Right lung (tissue), 5 donors: ENCODE data around the gene RING1. TPM values are rescaled to one million over a fixed set of nuclear protein-coding genes. Genes with fewer than 3 reads are reported as not detected.
"Not testable (repeated sequence)": the region's sequence is repeated elsewhere in the genome, so short reads cannot be mapped to it uniquely, and the experiment has no call there.

Experiments
- DNase-seq, 2 donors: peaks; one replicate each; pipeline ENCODE4 v3.0.0-alpha.2; 2013
- polyA plus RNA-seq, 5 donors: library from polyadenylated mRNA; unstranded; fragments of 120-200 nt; gene quantifications; one replicate each; pipeline versions ENCODE4 v1.2.1 to v1.2.3, GENCODE V29; 2013; ENCODE audit warnings: inconsistent platforms in 1 of 5, low replicate concordance in 1 of 5; ENCODE audit not compliant: insufficient read length in 5 of 5, insufficient read depth in 1 of 5

Gene RING1
- polyA plus RNA-seq, 5 donors, result 46.9 to 70.0 (median 54.0) TPM

GRCh38 chr6:33205191-33206026, 2.9 kb upstream of the RING1 start:
- DNase-seq, result no peak

DNA sequence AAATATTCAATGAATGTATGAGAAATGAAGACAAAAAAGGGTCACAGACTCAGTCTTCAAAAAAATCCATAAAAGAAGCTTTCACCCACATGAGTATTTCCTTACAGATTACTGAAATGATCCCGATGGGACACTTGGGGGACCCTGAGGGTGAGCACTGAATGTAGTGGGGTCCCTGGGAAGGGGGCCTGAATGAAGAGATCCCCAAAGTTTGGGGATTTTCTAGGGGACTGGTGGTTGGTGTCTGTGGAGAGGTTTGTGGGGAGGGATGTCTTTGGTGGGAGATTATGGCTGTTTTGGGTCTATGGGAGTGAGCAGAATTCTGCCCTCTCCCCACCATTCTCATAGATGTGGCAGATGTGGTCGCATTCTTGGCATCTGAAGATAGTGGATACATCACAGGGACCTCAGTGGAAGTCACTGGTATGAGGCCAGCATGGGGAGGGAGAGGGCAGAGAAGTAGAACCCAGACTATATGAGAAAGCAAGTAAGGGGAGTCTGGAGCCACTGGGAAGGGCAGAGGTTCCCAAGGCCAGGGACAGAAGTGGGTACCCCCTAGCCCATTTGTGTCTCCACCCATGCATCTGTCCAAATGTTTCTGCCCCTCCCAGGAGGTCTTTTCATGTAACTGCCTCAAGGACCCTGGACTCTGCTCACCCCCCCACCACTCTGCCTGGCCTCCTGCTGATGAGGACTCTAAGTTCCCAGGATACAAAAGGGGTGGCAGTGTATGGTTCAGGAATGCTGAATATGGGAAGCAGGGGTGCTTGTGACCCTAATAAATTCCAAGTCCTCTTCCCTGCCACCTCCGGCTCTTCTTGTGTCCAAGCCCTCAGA, 2.1 kb upstream of the RING1 start:
- DNase-seq, result no peak

GRCh38 chr6:33206864-33207551, 1.3 kb upstream of the RING1 start:
- DNase-seq, result peak in 1 of 2 donors; percentile 21

DNA sequence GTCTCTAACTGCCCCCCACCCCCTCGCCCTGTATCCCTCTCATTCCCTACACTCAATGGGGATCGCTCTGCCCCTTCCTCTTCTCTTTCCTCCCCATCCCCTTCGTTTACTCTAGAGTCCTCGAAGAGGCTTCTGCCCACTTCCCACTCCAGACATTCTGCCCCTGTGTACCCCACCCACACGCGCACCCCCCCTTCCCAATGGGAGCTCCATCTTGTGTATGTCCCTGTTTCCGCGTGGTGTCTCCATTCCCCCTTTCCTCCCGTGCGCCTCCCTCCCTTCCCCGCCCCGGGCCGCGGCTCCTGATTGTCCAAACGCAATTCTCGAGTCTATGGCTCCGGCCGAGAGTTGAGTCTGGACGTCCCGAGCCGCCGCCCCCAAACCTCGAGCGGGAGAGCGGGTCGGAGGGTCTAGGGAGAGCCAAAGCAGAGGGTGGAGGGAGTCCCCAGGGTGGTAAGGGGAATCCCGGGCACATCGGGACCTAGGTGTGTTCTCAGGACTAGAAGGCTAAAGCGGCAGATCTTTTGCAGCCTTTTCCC, 679 bp upstream of the RING1 start:
- peak; percentile 64 for DNase-seq

DNA sequence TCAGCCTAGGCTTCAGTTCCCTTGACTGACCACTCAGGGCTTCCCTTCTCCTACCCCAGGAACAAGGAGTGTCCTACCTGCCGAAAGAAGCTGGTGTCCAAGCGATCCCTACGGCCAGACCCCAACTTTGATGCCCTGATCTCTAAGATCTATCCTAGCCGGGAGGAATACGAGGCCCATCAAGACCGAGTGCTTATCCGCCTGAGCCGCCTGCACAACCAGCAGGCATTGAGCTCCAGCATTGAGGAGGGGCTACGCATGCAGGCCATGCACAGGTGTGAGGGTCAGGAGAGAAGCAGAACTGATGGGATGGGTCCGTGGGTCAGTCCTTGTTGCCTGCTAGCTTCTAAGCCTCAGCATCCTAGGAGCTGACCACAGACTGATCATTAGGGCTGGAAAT, 1.6 kb downstream of the RING1 start:
- no peak for DNase-seq

DNA sequence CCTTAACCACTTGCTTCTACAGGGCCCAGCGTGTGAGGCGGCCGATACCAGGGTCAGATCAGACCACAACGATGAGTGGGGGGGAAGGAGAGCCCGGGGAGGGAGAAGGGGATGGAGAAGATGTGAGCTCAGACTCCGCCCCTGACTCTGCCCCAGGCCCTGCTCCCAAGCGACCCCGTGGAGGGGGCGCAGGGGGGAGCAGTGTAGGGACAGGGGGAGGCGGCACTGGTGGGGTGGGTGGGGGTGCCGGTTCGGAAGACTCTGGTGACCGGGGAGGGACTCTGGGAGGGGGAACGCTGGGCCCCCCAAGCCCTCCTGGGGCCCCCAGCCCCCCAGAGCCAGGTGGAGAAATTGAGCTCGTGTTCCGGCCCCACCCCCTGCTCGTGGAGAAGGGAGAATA, 2.8 kb downstream of the RING1 start:
- no peak for DNase-seq

- DNase-seq, result no peak
These were observed 3.5 kb downstream of the RING1 start for GRCh38 chr6:33211666-33212422.

DNA sequence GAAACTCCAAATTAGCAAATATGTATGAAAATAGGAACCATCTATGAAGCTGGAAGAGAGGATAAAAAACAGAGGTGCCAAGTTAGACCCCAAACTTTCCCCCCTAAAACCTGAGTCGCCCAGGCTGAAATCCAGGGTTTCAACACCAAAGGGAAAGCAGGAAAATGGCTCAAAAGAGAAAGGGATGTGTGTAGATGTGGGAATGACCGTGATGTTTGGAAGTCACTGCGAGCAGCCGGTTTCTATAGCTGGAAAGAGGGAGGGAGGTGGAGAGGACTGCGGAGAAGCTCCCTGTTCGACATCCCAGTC, 4.5 kb downstream of the RING1 start:
- DNase-seq, result no peak

DNA sequence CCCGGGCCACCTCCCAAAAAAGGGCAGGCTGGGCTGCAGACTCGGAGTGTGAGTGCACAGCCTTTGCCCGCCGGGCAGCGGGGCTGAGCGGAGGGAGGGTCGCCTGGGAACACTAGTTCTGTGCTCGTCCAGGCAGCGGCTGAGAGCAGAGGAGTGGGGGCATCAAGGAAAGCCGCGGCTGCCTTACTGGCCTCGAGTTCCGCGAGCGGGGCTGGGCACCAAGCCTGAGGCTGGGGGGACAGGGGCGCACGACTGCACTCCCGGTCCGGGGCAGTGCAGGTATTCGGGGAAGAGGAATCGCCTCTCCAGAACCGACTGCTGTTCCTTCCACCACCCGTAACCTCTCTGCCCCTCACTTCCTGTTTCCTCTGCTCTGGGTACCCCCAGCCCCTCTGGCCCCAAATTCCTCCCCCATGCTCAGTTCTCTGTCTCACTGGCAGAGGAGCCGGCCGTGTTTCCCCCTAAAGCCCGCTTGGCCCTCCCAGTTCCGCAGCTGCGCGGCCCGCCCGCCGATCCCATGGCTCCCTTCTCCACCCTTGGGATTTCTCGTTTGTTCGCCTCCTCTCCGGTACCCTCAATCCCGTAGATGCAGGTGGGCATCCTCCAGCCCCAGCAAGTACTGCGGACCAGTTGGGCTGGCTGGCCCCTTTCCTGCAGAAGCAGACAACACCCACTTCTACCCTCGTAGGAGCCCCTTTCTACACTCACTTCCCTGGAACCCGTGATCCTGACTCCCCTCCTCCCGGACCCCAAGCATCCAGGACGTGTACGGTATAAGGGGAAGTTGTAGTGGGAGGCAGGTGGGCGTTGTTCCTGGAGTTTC, 5.1 kb downstream of the RING1 start:
- DNase-seq, result peak in 1 of 2 donors; percentile 34

DNA sequence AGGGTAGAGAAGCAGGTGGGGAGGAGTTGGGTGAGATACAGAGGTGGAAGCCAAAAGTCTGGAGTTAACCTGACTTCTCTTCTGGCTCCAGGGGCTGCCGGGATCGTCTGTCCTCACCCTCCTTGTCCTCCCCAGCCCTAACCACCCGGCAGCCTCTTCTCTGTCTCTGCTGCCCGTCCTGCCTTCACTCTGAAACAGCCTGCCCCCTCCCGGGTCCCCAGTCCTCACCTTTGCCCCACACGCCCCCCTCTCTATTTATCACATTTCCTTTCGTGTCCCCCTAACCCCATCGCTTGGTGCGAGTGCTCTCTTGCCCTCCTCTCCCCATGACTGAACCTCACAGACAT, 5.7 kb downstream of the RING1 start:
- no peak for DNase-seq

GRCh38 chr6:33215271-33216116, 7.2 kb downstream of the RING1 start:
- peak in 1 of 2 donors; percentile 28 for DNase-seq

- DNase-seq, result no peak
These were observed 7.9 kb downstream of the RING1 start for GRCh38 chr6:33216117-33216649.

DNA sequence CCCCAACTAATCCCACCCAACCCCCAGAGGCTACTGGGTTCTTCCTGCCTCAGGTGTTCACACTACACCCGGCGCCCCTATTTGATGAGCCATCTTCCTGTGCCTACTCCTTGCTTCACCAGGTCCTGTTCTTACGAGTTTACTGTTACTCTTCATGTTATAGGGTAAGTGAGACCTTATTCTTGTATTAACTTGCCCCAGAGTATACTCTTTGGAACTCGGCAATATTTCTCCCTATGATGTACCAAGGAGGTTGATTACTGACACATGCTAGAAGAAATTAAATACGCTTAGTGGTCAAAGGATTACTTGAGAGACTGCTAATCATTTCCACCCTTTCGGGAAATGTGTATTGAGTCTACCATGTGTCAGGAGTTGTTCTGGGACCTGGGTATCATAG, 8.9 kb downstream of the RING1 start:
- no peak for DNase-seq

DNA sequence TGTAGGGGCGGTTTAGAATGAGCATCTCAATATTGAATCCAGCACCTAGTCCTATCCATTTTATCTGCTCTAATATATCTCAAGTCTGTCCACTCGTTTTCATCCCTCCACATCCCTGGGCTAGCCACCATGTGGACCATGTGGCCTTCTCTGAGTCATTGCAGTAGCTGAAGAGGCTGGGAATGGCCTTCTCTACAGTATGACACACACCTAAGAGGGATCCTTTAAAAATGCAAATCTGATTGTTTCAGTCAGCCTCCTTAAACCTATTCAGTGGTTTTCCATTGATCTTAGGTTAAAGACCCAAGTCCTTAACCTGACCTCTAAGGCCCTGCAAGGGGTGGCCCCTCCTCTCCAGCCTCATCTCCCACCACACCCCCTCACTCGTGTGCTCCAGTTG, 9.4 kb downstream of the RING1 start:
- no peak for DNase-seq

- not testable (repeated sequence) for DNase-seq
These were observed 18.3 kb downstream of the RING1 start for GRCh38 chr6:33226503-33227120.

DNA sequence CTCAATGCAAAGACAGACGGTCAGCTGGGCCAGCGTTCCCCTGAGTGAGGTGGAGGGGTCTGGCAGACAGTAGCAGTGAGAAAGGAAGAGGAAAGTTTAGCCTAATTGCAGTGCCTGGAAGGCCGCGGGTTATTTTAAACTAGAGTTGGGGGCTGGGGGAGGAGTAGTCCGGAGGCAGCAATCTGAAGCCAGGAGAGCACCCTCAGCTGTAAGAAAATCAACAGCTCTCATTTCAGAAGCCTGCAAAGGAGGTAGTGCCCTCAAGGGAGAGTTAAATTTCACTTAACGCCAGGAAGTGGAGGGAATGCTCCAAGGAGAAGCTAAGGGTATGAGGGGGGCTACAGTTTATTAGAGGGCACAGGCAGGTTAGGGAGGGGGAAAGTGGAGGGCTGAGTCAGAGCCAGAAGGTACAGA, 26.9 kb downstream of the RING1 start:
- peak in 1 of 2 donors; percentile 19 for DNase-seq

DNA sequence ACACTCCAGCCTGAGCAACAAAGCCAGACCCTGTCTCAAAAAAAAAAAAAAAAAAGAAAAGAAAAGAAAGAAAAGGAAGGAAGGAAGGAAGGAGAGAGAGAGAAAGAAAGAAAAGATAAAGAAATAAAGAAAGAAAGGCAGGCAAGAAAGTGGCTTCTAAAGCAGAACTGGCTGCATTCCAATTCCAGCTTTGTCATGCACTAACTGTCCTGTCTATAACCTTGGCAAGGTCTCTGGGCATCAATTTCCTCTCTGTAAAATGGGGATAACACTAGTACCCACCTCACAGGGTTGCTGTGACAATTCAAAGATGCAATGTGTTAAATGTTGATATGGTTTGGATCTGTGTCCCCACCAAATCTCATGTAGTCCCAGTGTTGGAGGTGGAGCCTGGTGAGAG, 28.0 kb downstream of the RING1 start:
- no peak for DNase-seq

- no peak for DNase-seq
These were observed 28.6 kb downstream of the RING1 start for GRCh38 chr6:33236852-33237251.

GRCh38 chr6:33237741-33238140, 29.4 kb downstream of the RING1 start:
- DNase-seq, result no peak
